ENCODE measurements around the gene NPB. TPM values are rescaled to one million over a fixed set of nuclear protein-coding genes. Genes with fewer than 3 reads are reported as not detected.

Gene NPB
- total RNA-seq, 3 donors from 2014 or later (not counting 1 experiment from before 2014, with no cell fraction given) = 0.18 to 0.31 TPM; not detected in 1

DNA sequence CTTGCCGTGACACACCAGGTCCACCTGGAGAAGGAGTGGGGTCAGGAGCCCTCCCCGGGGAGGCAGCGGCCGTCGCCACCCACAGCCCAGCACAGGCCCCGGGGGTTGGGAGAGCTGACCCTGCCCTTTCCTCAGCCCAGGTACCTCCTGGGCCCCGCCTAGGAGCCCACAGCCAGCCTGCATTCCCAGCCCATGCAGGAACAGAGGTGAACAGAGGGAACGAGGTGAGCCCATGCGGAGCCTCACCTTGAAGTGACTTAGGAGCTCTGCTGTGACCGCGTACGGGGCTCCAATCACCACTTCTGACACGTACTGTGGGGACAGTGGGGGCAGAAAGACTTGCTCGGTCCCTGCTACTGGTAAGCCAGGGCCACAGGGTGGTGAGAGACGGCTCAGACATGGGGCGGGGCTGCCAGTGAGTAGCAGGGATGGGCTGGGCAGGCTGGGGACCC is 3.4 kb downstream of the NPB start:
- Histone ChIP-seq H3K4me3 (ENCODE audit: low read length) (no peak overlapping the region), H3K27ac (ENCODE audit: low read length) (no peak overlapping the region), H3K9me3 (ENCODE audit: control insufficient read depth, insufficient read depth, low read length) (no peaks in the 10 kb centered on the region), H3K4me1 (ENCODE audit: control insufficient read depth, insufficient read depth, low read length) (peaks cover 14% of the 10 kb centered on the region), H3K36me3 (ENCODE audit: control insufficient read depth, insufficient read depth, low read length) (peaks cover 22% of the 10 kb centered on the region), H3K27me3 (ENCODE audit: control insufficient read depth, insufficient read depth, low read length) (peaks cover 8% of the 10 kb centered on the region)
- ATAC-seq (no peak), DNase-seq (no peak)
- Mint-ChIP-seq H3K27ac (no peak overlapping the region), H3K4me3 (no peak overlapping the region), H3K9me3 (no peaks in the 10 kb centered on the region), H3K36me3 (no peaks in the 10 kb centered on the region), H3K4me1 (peaks cover 0 to 7% of the 10 kb centered on the region in 2 donors), H3K27me3 (ENCODE audit: low read depth in 2 of 2) (peaks cover 7 to 8% of the 10 kb centered on the region in 2 donors)
- 95% methylated on average over 16 of the region's 16 CpGs for WGBS (ENCODE audit: insufficient coverage)
- intact Hi-C loops (cut with micrococcal nuclease) = no loop called here
- TF ChIP-seq, protein P1, sequence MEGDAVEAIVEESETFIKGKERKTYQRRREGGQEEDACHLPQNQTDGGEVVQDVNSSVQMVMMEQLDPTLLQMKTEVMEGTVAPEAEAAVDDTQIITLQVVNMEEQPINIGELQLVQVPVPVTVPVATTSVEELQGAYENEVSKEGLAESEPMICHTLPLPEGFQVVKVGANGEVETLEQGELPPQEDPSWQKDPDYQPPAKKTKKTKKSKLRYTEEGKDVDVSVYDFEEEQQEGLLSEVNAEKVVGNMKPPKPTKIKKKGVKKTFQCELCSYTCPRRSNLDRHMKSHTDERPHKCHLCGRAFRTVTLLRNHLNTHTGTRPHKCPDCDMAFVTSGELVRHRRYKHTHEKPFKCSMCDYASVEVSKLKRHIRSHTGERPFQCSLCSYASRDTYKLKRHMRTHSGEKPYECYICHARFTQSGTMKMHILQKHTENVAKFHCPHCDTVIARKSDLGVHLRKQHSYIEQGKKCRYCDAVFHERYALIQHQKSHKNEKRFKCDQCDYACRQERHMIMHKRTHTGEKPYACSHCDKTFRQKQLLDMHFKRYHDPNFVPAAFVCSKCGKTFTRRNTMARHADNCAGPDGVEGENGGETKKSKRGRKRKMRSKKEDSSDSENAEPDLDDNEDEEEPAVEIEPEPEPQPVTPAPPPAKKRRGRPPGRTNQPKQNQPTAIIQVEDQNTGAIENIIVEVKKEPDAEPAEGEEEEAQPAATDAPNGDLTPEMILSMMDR (IDR thresholded peaks at IDR 0.05) = no peak

DNA sequence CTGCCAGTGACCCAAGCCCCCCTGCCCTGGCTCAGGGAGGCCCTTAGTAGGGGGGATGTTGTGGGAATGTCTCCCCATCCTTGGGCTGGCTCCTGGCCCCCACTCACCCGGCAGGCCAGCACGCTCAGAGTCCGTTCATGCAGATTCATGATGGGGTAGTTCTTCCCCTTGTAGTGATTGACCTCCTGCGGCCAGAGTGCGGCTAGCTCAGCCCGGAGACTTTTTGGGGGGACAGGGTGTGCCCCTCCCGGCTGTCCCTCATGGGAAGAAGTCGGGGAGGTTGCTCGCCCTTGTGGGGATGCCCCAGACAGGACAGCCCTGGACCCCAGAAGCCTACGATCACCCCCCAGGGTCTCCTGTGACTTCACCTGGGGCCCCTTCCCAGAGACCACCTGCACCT is 4.0 kb downstream of the NPB start:
- TF ChIP-seq, protein P1 (IDR thresholded peaks at IDR 0.05) = no peak
- H3K27ac ChIP-seq (ENCODE audit: low read length) = no peak overlapping the region
- H3K4me1 ChIP-seq (ENCODE audit: control insufficient read depth, insufficient read depth, low read length) = peaks cover 18% of the 10 kb centered on the region
- DNase-seq (no peak), ATAC-seq (no peak)
- intact Hi-C loops (cut with micrococcal nuclease) = no loop called here
- no peaks in the 10 kb centered on the region for H3K9me3 Mint-ChIP-seq
- H3K27me3 ChIP-seq (ENCODE audit: control insufficient read depth, insufficient read depth, low read length) = peaks cover 8% of the 10 kb centered on the region
- peaks cover 22% of the 10 kb centered on the region for H3K36me3 ChIP-seq (ENCODE audit: control insufficient read depth, insufficient read depth, low read length)
- H3K4me1 Mint-ChIP-seq = peaks cover 0 to 10% of the 10 kb centered on the region in 2 donors
- H3K9me3 ChIP-seq (ENCODE audit: control insufficient read depth, insufficient read depth, low read length) = no peaks in the 10 kb centered on the region
- peaks cover 3% of the 10 kb centered on the region in 2 donors for H3K27me3 Mint-ChIP-seq (ENCODE audit: low read depth in 2 of 2)
- no peak overlapping the region for H3K4me3 Mint-ChIP-seq
- H3K27ac Mint-ChIP-seq = no peak overlapping the region
- no peak overlapping the region for H3K4me3 ChIP-seq (ENCODE audit: low read length)
- no peaks in the 10 kb centered on the region for H3K36me3 Mint-ChIP-seq
- WGBS (ENCODE audit: insufficient coverage) = 95% methylated on average over 10 of the region's 10 CpGs

DNA sequence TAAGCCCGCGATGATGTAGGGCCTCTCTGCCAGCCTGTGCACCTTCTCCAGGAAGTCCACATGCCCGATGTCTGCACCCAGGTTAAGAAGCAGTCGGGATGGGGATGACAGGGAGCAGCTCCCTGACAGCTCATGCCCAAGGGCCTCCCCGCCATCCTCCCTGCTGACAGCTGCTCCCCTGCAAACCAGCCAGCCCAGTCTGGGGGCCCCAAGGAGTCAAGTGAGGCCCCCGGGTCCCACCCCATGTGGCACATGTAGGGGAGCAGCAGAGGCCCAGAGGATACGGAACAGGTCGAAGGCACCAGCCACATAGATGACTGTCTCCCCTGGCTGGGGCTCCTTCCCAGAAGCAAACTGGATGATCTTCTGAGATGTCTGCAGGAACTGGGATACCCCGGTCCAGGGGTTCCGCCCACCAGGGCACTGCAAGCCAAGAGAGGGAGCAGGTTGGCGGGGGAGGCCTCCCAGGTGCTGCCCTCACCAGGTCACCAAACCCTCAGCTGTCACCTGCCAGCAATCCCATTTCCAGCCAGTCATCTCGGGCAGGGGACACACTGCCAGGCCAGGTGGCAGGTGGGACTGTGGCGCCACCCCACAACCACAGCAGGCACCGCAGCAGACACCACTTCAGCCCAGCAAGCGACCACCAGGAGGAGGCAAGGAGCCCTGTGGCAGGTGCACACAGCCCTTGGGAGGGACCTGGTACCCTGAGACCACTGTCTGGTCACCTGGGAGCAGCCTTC is 4.6 kb downstream of the NPB start:
- Mint-ChIP-seq H3K4me1 (peaks cover 0 to 12% of the 10 kb centered on the region in 2 donors), H3K27me3 (ENCODE audit: low read depth in 2 of 2) (no peaks in the 10 kb centered on the region), H3K9me3 (no peaks in the 10 kb centered on the region), H3K36me3 (no peaks in the 10 kb centered on the region), H3K4me3 (no peak overlapping the region), H3K27ac (no peak overlapping the region)
- Histone ChIP-seq H3K27ac (ENCODE audit: low read length) (no peak overlapping the region), H3K36me3 (ENCODE audit: control insufficient read depth, insufficient read depth, low read length) (peaks cover 22% of the 10 kb centered on the region), H3K27me3 (ENCODE audit: control insufficient read depth, insufficient read depth, low read length) (peaks cover 5% of the 10 kb centered on the region), H3K4me1 (ENCODE audit: control insufficient read depth, insufficient read depth, low read length) (peaks cover 17% of the 10 kb centered on the region), H3K9me3 (ENCODE audit: control insufficient read depth, insufficient read depth, low read length) (no peaks in the 10 kb centered on the region), H3K4me3 (ENCODE audit: low read length) (no peak overlapping the region)
- DNase-seq = no peak
- 94% methylated on average over 15 of the region's 15 CpGs for WGBS (ENCODE audit: insufficient coverage)
- TF ChIP-seq, protein P1 (IDR thresholded peaks at IDR 0.05) = no peak
- no peak for ATAC-seq
- intact Hi-C loops (cut with micrococcal nuclease) = no loop called here
